H9 (cell line): Measurements from ENCODE around the gene TSPAN17. TPM values are rescaled to one million over a fixed set of nuclear protein-coding genes. Genes with fewer than 3 reads are reported as not detected.

Experiments used
- DNase-seq: peaks from one replicate; pipeline ENCODE4 v3.0.0-alpha.2; 2017
- H2AFZ ChIP-seq: one replicate; pipeline ENCODE4 v1.6.1; 2013; ENCODE audit warnings: mild to moderate bottlenecking, low read length, control low read depth, moderate library complexity
- H2AK5ac ChIP-seq: 2 replicates; pipeline ENCODE4 v1.6.1; 2013; ENCODE audit warnings: low read length, control low read depth, mixed read lengths; ENCODE audit not compliant: insufficient read length
- H2BK120ac ChIP-seq: one replicate; pipeline ENCODE4 v1.6.1; 2013; ENCODE audit warnings: low read depth, mild to moderate bottlenecking, low read length, control low read depth, inconsistent platforms; ENCODE audit not compliant: poor library complexity, severe bottlenecking
- H2BK12ac ChIP-seq: 2 replicates; pipeline ENCODE4 v1.6.1; 2013; ENCODE audit warnings: low read length, control low read depth, mixed read lengths, low read depth; ENCODE audit not compliant: insufficient read length
- H2BK15ac ChIP-seq: 2 replicates; pipeline ENCODE4 v1.6.1; 2013; ENCODE audit warnings: low read depth, low read length, control low read depth
- H2BK20ac ChIP-seq: one replicate; pipeline ENCODE4 v1.6.1; 2013; ENCODE audit warnings: low read depth, mild to moderate bottlenecking, low read length, control low read depth, inconsistent platforms; ENCODE audit not compliant: poor library complexity, severe bottlenecking
- H2BK5ac ChIP-seq: 2 replicates; pipeline ENCODE4 v1.6.1; 2013; ENCODE audit warnings: low read length, control low read depth, mixed read lengths; ENCODE audit not compliant: insufficient read length
- H3K14ac ChIP-seq: 2 replicates; pipeline ENCODE4 v1.6.1; 2013; ENCODE audit warnings: low read length, control low read depth; ENCODE audit not compliant: insufficient read depth
- H3K18ac ChIP-seq: 2 replicates; pipeline ENCODE4 v1.6.1; 2013; ENCODE audit warnings: low read depth, mild to moderate bottlenecking, mixed read lengths, low read length, control low read depth; ENCODE audit not compliant: insufficient read length
- H3K23ac ChIP-seq: 2 replicates; pipeline ENCODE4 v1.6.1; 2013; ENCODE audit warnings: low read length, control low read depth, mixed read lengths, low read depth; ENCODE audit not compliant: insufficient read length
- H3K23me2 ChIP-seq: 2 replicates; pipeline ENCODE4 v1.6.1; 2013; ENCODE audit warnings: low read depth, mild to moderate bottlenecking, mixed read lengths, low read length, control low read depth; ENCODE audit not compliant: insufficient read length, poor library complexity, severe bottlenecking
- H3K27ac ChIP-seq: 2 replicates; pipeline ENCODE4 v1.5.1; 2013; ENCODE audit warnings: low read length, control low read depth, mixed read lengths, low read depth; ENCODE audit not compliant: insufficient read length
- H3K27me3 ChIP-seq: 2 replicates; pipeline ENCODE4 v1.6.1; 2013; ENCODE audit warnings: low read length, control low read depth, inconsistent platforms; ENCODE audit not compliant: insufficient read depth
- H3K4ac ChIP-seq: 2 replicates; pipeline ENCODE4 v1.6.1; 2013; ENCODE audit warnings: low read depth, mild to moderate bottlenecking, control low read depth, inconsistent platforms, low read length, moderate library complexity
- H3K4me1 ChIP-seq: 2 replicates; pipeline ENCODE4 v1.6.1; 2013; ENCODE audit warnings: low read length, control low read depth, inconsistent platforms; ENCODE audit not compliant: insufficient read depth
- H3K4me2 ChIP-seq: 2 replicates; pipeline ENCODE4 v1.6.1; 2013; ENCODE audit warnings: low read length, control low read depth, mixed read lengths; ENCODE audit not compliant: insufficient read length, insufficient read depth
- H3K56ac ChIP-seq: 2 replicates; pipeline ENCODE4 v1.6.1; 2013; ENCODE audit warnings: low read depth, mild to moderate bottlenecking, mixed read lengths, low read length, control low read depth; ENCODE audit not compliant: insufficient read length
- H3K79me1 ChIP-seq: 2 replicates; pipeline ENCODE4 v1.6.1; 2013; ENCODE audit warnings: low read depth, mild to moderate bottlenecking, moderate library complexity, low read length, control low read depth, inconsistent platforms; ENCODE audit not compliant: insufficient read depth, poor library complexity, severe bottlenecking
- H3K79me2 ChIP-seq: 2 replicates; pipeline ENCODE4 v1.6.1; 2013; ENCODE audit warnings: low read length, control low read depth, inconsistent platforms; ENCODE audit not compliant: insufficient read depth
- H3K9ac ChIP-seq: 2 replicates; pipeline ENCODE4 v1.6.1; 2013; ENCODE audit warnings: low read length, control low read depth, mixed read lengths; ENCODE audit not compliant: insufficient read length; ENCODE audit errors: extremely low read depth
- H3K9me3 ChIP-seq: one replicate; pipeline ENCODE4 v1.6.1; 2013; ENCODE audit warnings: low read depth, low read length, inconsistent platforms; ENCODE audit not compliant: control insufficient read depth
- H3T11ph ChIP-seq: one replicate; pipeline ENCODE4 v1.6.1; 2013; ENCODE audit warnings: mild to moderate bottlenecking, low read length, control low read depth, inconsistent platforms
- H4K20me1 ChIP-seq: one replicate; pipeline ENCODE4 v1.6.1; 2013; ENCODE audit not compliant: control insufficient read depth, insufficient read length, insufficient read depth
- H4K5ac ChIP-seq: 2 replicates; pipeline ENCODE4 v1.6.1; 2013; ENCODE audit warnings: low read depth, mild to moderate bottlenecking, mixed read lengths, low read length, control low read depth; ENCODE audit not compliant: insufficient read length
- H4K8ac ChIP-seq: replicated peaks from 2 replicates; pipeline ENCODE4 v1.6.1; 2013; ENCODE audit warnings: low read length, control low read depth, mixed read lengths, low read depth; ENCODE audit not compliant: insufficient read length
- H4K91ac ChIP-seq: 2 replicates; pipeline ENCODE4 v1.6.1; 2013; ENCODE audit warnings: low read depth, mild to moderate bottlenecking, moderate library complexity, mixed read lengths, low read length, control low read depth; ENCODE audit not compliant: insufficient read length
- H3K27ac Mint-ChIP-seq, 3 experiments: 2 replicates in 2 of 3; 3 replicates in 1 of 3; pipeline ENCODE4 v1.8.0; 2020 to 2021; ENCODE audit warnings: mixed read lengths in 3 of 3, mild to moderate bottlenecking in 1 of 3, moderate library complexity in 1 of 3
- H3K27me3 Mint-ChIP-seq: 2 replicates; pipeline ENCODE4 v1.8.0; 2021; ENCODE audit warnings: low read depth, mild to moderate bottlenecking, moderate library complexity, mixed read lengths
- H3K36me3 Mint-ChIP-seq, 3 experiments: 2 replicates in 2 of 3; 3 replicates in 1 of 3; pipeline ENCODE4 v1.8.0; 2020 to 2021; ENCODE audit warnings: low read depth in 3 of 3, mixed read lengths in 3 of 3; ENCODE audit not compliant: insufficient read depth in 1 of 3
- H3K4me1 Mint-ChIP-seq, 2 experiments: 2 replicates each; pipeline ENCODE4 v1.8.0; 2020; ENCODE audit warnings: mixed read lengths in 2 of 2
- H3K4me3 Mint-ChIP-seq, 2 experiments: 2 replicates in 1 of 2; 3 replicates in 1 of 2; pipeline ENCODE4 v1.8.0; 2020 to 2021; ENCODE audit warnings: mild to moderate bottlenecking in 2 of 2, mixed read lengths in 2 of 2, moderate library complexity in 1 of 2
- H3K9me3 Mint-ChIP-seq, 2 experiments: 2 replicates in 1 of 2; 3 replicates in 1 of 2; pipeline ENCODE4 v1.8.0; 2020; ENCODE audit warnings: mild to moderate bottlenecking in 2 of 2, mixed read lengths in 2 of 2, moderate library complexity in 1 of 2
- WGBS: extraction: QIAGEN DNeasy Blood & Tissue Kit; methylation state at CpG from one replicate; pipeline ENCODE4 v1.1.7; 2013; ENCODE audit warnings: missing lambda C conversion rate, low lambda C conversion rate, mixed read lengths; ENCODE audit not compliant: insufficient read length; ENCODE audit errors: extremely low coverage; 5-methylcytosine and 5-hydroxymethylcytosine counted together
- total RNA-seq: library from RNA; stranded (reverse); gene quantifications from 2 replicates; pipeline ENCODE4 v1.2.1, GENCODE V29; 2021
- TF ChIP-seq, protein P1 (sequence below): fragments of 200-600 bp; sonication (generic); conservative IDR thresholded peaks from 3 replicates; pipeline ENCODE4 v1.8.0; 2021; ENCODE audit warnings: antibody characterized with exemption, mild to moderate bottlenecking

TSPAN17 gene
- total RNA-seq, 1 experiment from 2014 or later = 46.8 TPM

DNA sequence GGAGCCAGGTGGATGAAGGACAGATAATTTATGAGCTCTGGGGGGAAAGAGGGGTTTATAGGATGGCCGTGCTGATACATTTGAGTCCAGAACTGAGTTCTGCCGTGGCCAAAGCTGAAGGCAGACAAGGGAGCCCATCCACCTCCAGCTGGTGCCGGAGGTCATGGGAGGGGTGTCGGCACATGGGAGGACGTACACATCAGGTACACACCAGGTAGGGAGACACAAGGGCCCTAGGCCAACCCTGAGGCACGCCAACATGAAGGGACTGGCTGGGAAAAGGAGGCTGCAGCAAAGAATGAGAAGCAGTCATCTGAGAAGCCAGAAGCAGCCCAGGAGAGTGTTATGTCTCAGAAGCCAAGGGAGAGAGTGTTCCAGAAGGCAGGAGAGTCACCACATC, 35.3 kb upstream of the TSPAN17 start:
- no peak overlapping the region for H3K18ac ChIP-seq
- H3K4me1 Mint-ChIP-seq = peaks cover 29 to 35% of the 10 kb centered on the region in 2 experiments
- peaks cover 40% of the 10 kb centered on the region for H3K27me3 Mint-ChIP-seq
- no peak overlapping the region for H3K14ac ChIP-seq
- H3K36me3 Mint-ChIP-seq = no peaks in the 10 kb centered on the region
- no peaks in the 10 kb centered on the region for H3K79me1 ChIP-seq
- H3K4me2 ChIP-seq = no peak overlapping the region
- H3K79me2 ChIP-seq = no peaks in the 10 kb centered on the region
- H3K56ac ChIP-seq = no peak overlapping the region
- no peak overlapping the region for H4K8ac ChIP-seq
- no peaks in the 10 kb centered on the region; a peak in 1 of 5 replicates for H3K9me3 Mint-ChIP-seq
- H2AFZ ChIP-seq = no peak overlapping the region
- no peak overlapping the region for H2BK12ac ChIP-seq
- no peak overlapping the region for H2AK5ac ChIP-seq
- no peak overlapping the region for H3K27ac Mint-ChIP-seq
- H4K20me1 ChIP-seq = no peaks in the 10 kb centered on the region
- peaks cover 6% of the 10 kb centered on the region for H3K23me2 ChIP-seq
- H3K4me3 Mint-ChIP-seq = peak overlapping the region in 1 of 2 experiments; percentile 24; a peak in 2 of 5 replicates
- no peaks in the 10 kb centered on the region; the same call in 1 of the 2 replicates for H3K4me1 ChIP-seq
- H3K9ac ChIP-seq = no peak overlapping the region
- H3K4ac ChIP-seq = no peak overlapping the region
- TF ChIP-seq, protein P1, sequence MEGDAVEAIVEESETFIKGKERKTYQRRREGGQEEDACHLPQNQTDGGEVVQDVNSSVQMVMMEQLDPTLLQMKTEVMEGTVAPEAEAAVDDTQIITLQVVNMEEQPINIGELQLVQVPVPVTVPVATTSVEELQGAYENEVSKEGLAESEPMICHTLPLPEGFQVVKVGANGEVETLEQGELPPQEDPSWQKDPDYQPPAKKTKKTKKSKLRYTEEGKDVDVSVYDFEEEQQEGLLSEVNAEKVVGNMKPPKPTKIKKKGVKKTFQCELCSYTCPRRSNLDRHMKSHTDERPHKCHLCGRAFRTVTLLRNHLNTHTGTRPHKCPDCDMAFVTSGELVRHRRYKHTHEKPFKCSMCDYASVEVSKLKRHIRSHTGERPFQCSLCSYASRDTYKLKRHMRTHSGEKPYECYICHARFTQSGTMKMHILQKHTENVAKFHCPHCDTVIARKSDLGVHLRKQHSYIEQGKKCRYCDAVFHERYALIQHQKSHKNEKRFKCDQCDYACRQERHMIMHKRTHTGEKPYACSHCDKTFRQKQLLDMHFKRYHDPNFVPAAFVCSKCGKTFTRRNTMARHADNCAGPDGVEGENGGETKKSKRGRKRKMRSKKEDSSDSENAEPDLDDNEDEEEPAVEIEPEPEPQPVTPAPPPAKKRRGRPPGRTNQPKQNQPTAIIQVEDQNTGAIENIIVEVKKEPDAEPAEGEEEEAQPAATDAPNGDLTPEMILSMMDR = no peak
- H2BK15ac ChIP-seq = no peak overlapping the region
- no peaks in the 10 kb centered on the region; the same call in 1 of the 2 replicates for H3K27me3 ChIP-seq
- H3K9me3 ChIP-seq = no peaks in the 10 kb centered on the region
- H2BK20ac ChIP-seq = no peak overlapping the region
- no peak overlapping the region for H3K27ac ChIP-seq
- no peak overlapping the region for H4K91ac ChIP-seq
- H2BK5ac ChIP-seq = no peak overlapping the region
- no peak overlapping the region for H2BK120ac ChIP-seq
- no peak overlapping the region for H3K23ac ChIP-seq
- no peak overlapping the region for H3T11ph ChIP-seq
- H4K5ac ChIP-seq = no peak overlapping the region
- DNase-seq = no peak
- WGBS = no CpG with 5 or more reads among the region's 6 CpGs
